GM21825 (cell line): ENCODE measurements around the gene GKN1.
"Not testable (repeated sequence)": the region's sequence is repeated elsewhere in the genome, so short reads cannot be mapped to it uniquely, and the experiment has no call there.

Experiments used
- ATAC-seq: cut with Tn5 transposase; IDR thresholded peaks from one replicate; pipeline ENCODE4 v1.9.1; 2021; ENCODE audit warnings: mild to moderate bottlenecking, moderate library complexity; ENCODE audit not compliant: unreplicated experiment

The GKN1 gene

GRCh38 chr2:68974251-68974650 lies at the start of gene GKN1:
GKN1 (plus strand) TSS chr2:68974636; CDS start chr2:68974678, 42 bp downstream.
- ATAC-seq: no peak

GRCh38 chr2:68925295-68925896 lies 49.0 kb upstream of the GKN1 start:
- no peak for ATAC-seq

- ATAC-seq: no peak
Observed at GRCh38 chr2:68926796-68927195, 47.6 kb upstream of the GKN1 start.

GRCh38 chr2:68931149-68931711 lies 43.2 kb upstream of the GKN1 start:
- ATAC-seq: no peak

- ATAC-seq: no peak
Observed at GRCh38 chr2:68931799-68932198, 42.6 kb upstream of the GKN1 start.

- no peak for ATAC-seq
Observed at GRCh38 chr2:68932402-68932801, 42.0 kb upstream of the GKN1 start.

GRCh38 chr2:68934021-68934420 lies 40.4 kb upstream of the GKN1 start:
- no peak for ATAC-seq

- no peak for ATAC-seq
Observed at GRCh38 chr2:68935471-68935870, 39.0 kb upstream of the GKN1 start.

GRCh38 chr2:68936427-68936826 lies 38.0 kb upstream of the GKN1 start:
- ATAC-seq: no peak

GRCh38 chr2:68936889-68937288 lies 37.5 kb upstream of the GKN1 start:
- no peak for ATAC-seq

- ATAC-seq: no peak
Observed at GRCh38 chr2:68937346-68938055, 36.9 kb upstream of the GKN1 start.

- ATAC-seq: no peak
Observed at GRCh38 chr2:68938938-68939337, 35.5 kb upstream of the GKN1 start.

- ATAC-seq: no peak
Observed at GRCh38 chr2:68939962-68940361, 34.5 kb upstream of the GKN1 start.

- ATAC-seq: no peak
Observed at GRCh38 chr2:68940369-68940768, 34.1 kb upstream of the GKN1 start.

GRCh38 chr2:68942827-68943226 lies 31.6 kb upstream of the GKN1 start:
- no peak for ATAC-seq

GRCh38 chr2:68943581-68944568 lies 30.6 kb upstream of the GKN1 start:
- ATAC-seq: no peak

GRCh38 chr2:68946117-68946516 lies 28.3 kb upstream of the GKN1 start:
- no peak for ATAC-seq

GRCh38 chr2:68948710-68949109 lies 25.7 kb upstream of the GKN1 start:
- ATAC-seq: no peak

GRCh38 chr2:68951899-68952298 lies 22.5 kb upstream of the GKN1 start:
- ATAC-seq: no peak

GRCh38 chr2:68952887-68953521 lies 21.4 kb upstream of the GKN1 start, which contains the start of gene GKN2:
GKN2 (minus strand) TSS chr2:68952893; CDS start chr2:68952861, 32 bp downstream.
- no peak for ATAC-seq

GRCh38 chr2:68955432-68955831 lies 19.0 kb upstream of the GKN1 start:
- not testable (repeated sequence) for ATAC-seq
